GM12865 (cell line): ENCODE data around the gene AFF2.

Experiments
- DNase-seq: peaks from one replicate; pipeline ENCODE4 v3.0.0; 2010; ENCODE audit warnings: low read depth
- H3K4me3 ChIP-seq: 2 replicates; pipeline ENCODE4 v1.5.1; 2011; ENCODE audit warnings: mild to moderate bottlenecking, low read depth, low read length, control low read depth
- CTCF ChIP-seq: IDR thresholded peaks from 2 replicates; pipeline ENCODE4 v1.5.1; 2011; ENCODE audit warnings: low read length, control low read depth, low read depth, inconsistent platforms; ENCODE audit not compliant: insufficient read depth; ENCODE audit errors: missing control alignments

AFF2 gene

DNA sequence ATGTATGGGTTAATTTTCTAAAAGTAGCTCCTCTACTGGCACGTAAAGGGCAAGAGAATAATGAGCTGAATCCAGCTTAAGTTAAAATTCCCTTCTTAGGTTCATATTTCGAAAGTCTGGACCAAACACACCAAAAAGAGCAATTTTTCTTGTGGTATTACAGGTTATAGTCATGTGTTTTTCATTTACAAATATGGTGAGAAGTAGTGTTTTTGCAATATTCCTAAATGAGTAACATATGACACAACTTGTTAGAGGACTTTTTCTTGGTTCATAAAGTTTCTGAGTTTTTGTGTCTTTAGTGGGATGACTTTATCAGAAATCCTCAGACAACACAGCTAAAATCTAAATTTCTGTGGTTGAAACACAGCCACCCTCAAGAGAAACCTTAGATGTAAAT is 172.1 kb downstream of the AFF2 start:
- DNase-seq: no peak
- no peak overlapping the region for H3K4me3 ChIP-seq
- no peak for TF ChIP-seq CTCF

- no peak overlapping the region for H3K4me3 ChIP-seq
- DNase-seq: no peak
- TF ChIP-seq CTCF: no peak
Observed at GRCh38 chrX:148681605-148682004, 181.2 kb downstream of the AFF2 start.

DNA sequence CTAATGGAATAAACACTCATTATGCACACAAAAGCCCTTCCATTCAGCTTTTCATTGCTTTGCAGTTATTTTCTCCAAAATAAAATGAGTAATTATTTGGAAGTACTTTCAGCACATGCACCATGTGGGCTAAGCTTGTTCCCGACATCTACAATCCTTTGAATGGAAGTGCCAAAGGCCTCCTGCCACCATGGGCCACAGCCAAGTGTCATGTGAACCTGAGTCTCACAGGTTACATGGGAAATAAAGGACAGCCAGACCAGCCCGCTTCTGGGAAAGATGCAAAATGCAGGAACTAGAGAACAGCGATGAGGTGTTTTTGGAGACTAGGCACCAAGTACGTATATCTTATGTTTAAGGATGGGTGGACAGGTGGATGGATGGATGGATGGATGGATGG is 181.8 kb downstream of the AFF2 start:
- DNase-seq: no peak
- TF ChIP-seq CTCF: no peak
- H3K4me3 ChIP-seq: no peak overlapping the region

- no peak for DNase-seq
- TF ChIP-seq CTCF: no peak
- no peak overlapping the region for H3K4me3 ChIP-seq
Observed at GRCh38 chrX:148691456-148691855, 191.0 kb downstream of the AFF2 start.

GRCh38 chrX:148695255-148695654 is 194.8 kb downstream of the AFF2 start:
- DNase-seq: no peak
- no peak for TF ChIP-seq CTCF
- no peak overlapping the region for H3K4me3 ChIP-seq

DNA sequence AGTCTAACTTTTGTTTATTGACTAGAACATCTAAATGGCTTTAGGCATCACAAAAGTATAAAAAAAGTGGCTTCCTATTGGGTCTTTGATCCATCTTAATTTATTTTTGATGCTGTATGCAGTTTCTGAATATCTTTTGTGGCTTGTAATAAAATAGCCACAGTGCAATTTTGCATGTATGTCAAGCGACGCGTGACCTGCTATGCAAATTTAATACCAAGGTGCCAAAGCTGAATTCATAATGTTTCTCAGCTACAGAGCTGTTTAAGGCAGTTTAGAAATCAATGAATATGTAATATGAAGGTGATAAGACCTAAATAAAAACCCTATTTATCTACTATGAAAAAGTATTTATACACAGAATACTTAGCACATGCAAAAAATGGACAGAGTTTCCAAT is 197.8 kb downstream of the AFF2 start:
- TF ChIP-seq CTCF: no peak
- no peak overlapping the region for H3K4me3 ChIP-seq
- DNase-seq: no peak

GRCh38 chrX:148700021-148700420 is 199.6 kb downstream of the AFF2 start:
- H3K4me3 ChIP-seq: no peak overlapping the region
- TF ChIP-seq CTCF: no peak
- no peak for DNase-seq
